HFF-Myc (cell line): ENCODE results near the gene CLTC.

Experiments
- DNase-seq: peaks from one replicate; pipeline ENCODE4 v3.0.0-alpha.2; 2011; ENCODE audit warnings: low read depth; ENCODE audit errors: extremely low read depth
- H3K4me3 ChIP-seq: replicated peaks from 2 replicates; pipeline ENCODE4 v1.5.1; 2011; ENCODE audit warnings: low read depth, mild to moderate bottlenecking, control low read depth, low read length
- CTCF ChIP-seq: IDR thresholded peaks from 2 replicates; pipeline ENCODE4 v1.5.1; 2012; ENCODE audit warnings: mild to moderate bottlenecking, low read depth, low read length, control low read depth; ENCODE audit errors: missing control alignments

The CLTC gene

GRCh38 chr17:59671386-59671785, 51.7 kb downstream of the CLTC start:
- TF ChIP-seq CTCF: no peak
- H3K4me3 ChIP-seq: no peak overlapping the region
- no peak for DNase-seq

GRCh38 chr17:59675231-59675630, 55.5 kb downstream of the CLTC start:
- no peak overlapping the region for H3K4me3 ChIP-seq
- no peak for DNase-seq
- TF ChIP-seq CTCF: no peak

- TF ChIP-seq CTCF: no peak
Measured at GRCh38 chr17:59676716-59677115, 57.0 kb downstream of the CLTC start.

GRCh38 chr17:59678918-59679317, 59.2 kb downstream of the CLTC start:
- DNase-seq: no peak
- H3K4me3 ChIP-seq: no peak overlapping the region
- no peak for TF ChIP-seq CTCF

More at GRCh38 chr17:59676716-59677115, 57.0 kb downstream of the CLTC start:
- no peak overlapping the region for H3K4me3 ChIP-seq
- DNase-seq: no peak

- TF ChIP-seq CTCF: no peak
- no peak for DNase-seq
- H3K4me3 ChIP-seq: no peak overlapping the region
Measured at GRCh38 chr17:59680314-59680713, 60.6 kb downstream of the CLTC start.

GRCh38 chr17:59683283-59683682, 63.6 kb downstream of the CLTC start:
- H3K4me3 ChIP-seq: no peak overlapping the region
- no peak for DNase-seq
- no peak for TF ChIP-seq CTCF

- DNase-seq: no peak
- no peak overlapping the region for H3K4me3 ChIP-seq
- TF ChIP-seq CTCF: no peak
Measured at GRCh38 chr17:59684967-59685366, 65.3 kb downstream of the CLTC start.
